Caco-2 (cell line): ENCODE data around the gene GTF3C5. TPM values are rescaled to one million over a fixed set of nuclear protein-coding genes. Genes with fewer than 3 reads are reported as not detected.

ENCODE experiments used
- BruUV-seq: library from RNA; stranded (reverse); fragments of 400-500 nt; replicated peaks from 2 replicates; lab custom pipeline; 2021; lab: Mats Ljungman, UMichigan
- CTCF ChIA-PET: fragments of 300-600 bp; sonication (Branson Sonifier 250); formaldehyde crosslinking; loops from one replicate; lab custom pipeline; 2022; ENCODE audit warnings: antibody characterized with exemption; lab: Charles Lee
- POLR2A ChIA-PET: fragments of 300-600 bp; sonication (Branson Sonifier 250); formaldehyde crosslinking; loops from one replicate; lab custom pipeline; 2022; ENCODE audit warnings: antibody characterized with exemption; lab: Charles Lee
- DNase-seq, 2 experiments: peaks; one replicate each; pipeline versions ENCODE4 v3.0.0 to v3.0.0-alpha.2; 2020 to 2022
- H3K27me3 ChIP-seq: replicated peaks from 2 replicates; pipeline ENCODE4 v1.6.0; 2011; ENCODE audit warnings: low read length; ENCODE audit not compliant: control insufficient read depth, insufficient read depth
- H3K36me3 ChIP-seq: 2 replicates; pipeline ENCODE4 v1.5.1; 2011; ENCODE audit warnings: low read length; ENCODE audit not compliant: control insufficient read depth, insufficient read depth
- H3K4me1 ChIP-seq: fragments of 250-450 bp; sonication (Bioruptor Pico); 2 replicates; pipeline ENCODE4 v1.5.1; 2020; ENCODE audit warnings: mild to moderate bottlenecking
- H3K4me3 ChIP-seq: 2 replicates; pipeline ENCODE4 v1.5.1; 2011; ENCODE audit warnings: low read depth, mild to moderate bottlenecking, control low read depth, low read length
- H3K9me3 ChIP-seq: fragments of 250-450 bp; sonication (Bioruptor Pico); 2 replicates; pipeline ENCODE4 v1.5.1; 2020; ENCODE audit warnings: mild to moderate bottlenecking, moderate library complexity
- H3K27ac Mint-ChIP-seq: one replicate; pipeline ENCODE4 v1.8.0; 2022; ENCODE audit warnings: mixed read lengths; ENCODE audit not compliant: unreplicated experiment
- H3K27me3 Mint-ChIP-seq: one replicate; pipeline ENCODE4 v1.8.0; 2022; ENCODE audit warnings: mixed read lengths; ENCODE audit not compliant: insufficient read depth, unreplicated experiment
- H3K36me3 Mint-ChIP-seq: one replicate; pipeline ENCODE4 v1.8.0; 2022; ENCODE audit warnings: mild to moderate bottlenecking, mixed read lengths; ENCODE audit not compliant: insufficient read depth, unreplicated experiment
- H3K4me1 Mint-ChIP-seq: one replicate; pipeline ENCODE4 v1.8.0; 2022; ENCODE audit warnings: low read depth, mixed read lengths; ENCODE audit not compliant: unreplicated experiment
- H3K4me3 Mint-ChIP-seq: one replicate; pipeline ENCODE4 v1.8.0; 2022; ENCODE audit warnings: mild to moderate bottlenecking, moderate library complexity, mixed read lengths; ENCODE audit not compliant: unreplicated experiment
- H3K9me3 Mint-ChIP-seq: one replicate; pipeline ENCODE4 v1.8.0; 2022; ENCODE audit warnings: mixed read lengths; ENCODE audit not compliant: unreplicated experiment
- CTCF ChIP-seq, 2 experiments: fragments of 200-600 bp in 1 of 2; IDR thresholded peaks; 1 replicate in 1 of 2; 2 replicates in 1 of 2; pipeline versions ENCODE4 v1.5.1 to v1.8.0; 2011 to 2022; ENCODE audit warnings: antibody characterized with exemption in 1 of 2, control low read depth in 1 of 2, inconsistent platforms in 1 of 2, low read depth in 1 of 2, low read length in 1 of 2, mild to moderate bottlenecking in 1 of 2, moderate library complexity in 1 of 2; ENCODE audit not compliant: insufficient read depth in 1 of 2, severe bottlenecking in 1 of 2, unreplicated experiment in 1 of 2
- intact Hi-C: fragments of 100-400 bp; cut with micrococcal nuclease; formaldehyde crosslinking; loops from one replicate; pipeline ENCODE4 v1.10.0; 2022; ENCODE audit not compliant: unreplicated experiment
- total RNA-seq: library from RNA; stranded (reverse); gene quantifications from 2 replicates; pipeline ENCODE4 v1.2.3, GENCODE V29; 2022

GTF3C5 gene
- total RNA-seq, 1 experiment from 2014 or later = 73.1 TPM

- H3K4me3 Mint-ChIP-seq = no peak overlapping the region
- no peaks in the 10 kb centered on the region for H3K4me1 Mint-ChIP-seq
- no peak for TF ChIP-seq CTCF (IDR thresholded peaks at IDR 0.05; ENCODE audit: insufficient read depth in 1 of 2, low read depth in 1 of 2, low read length in 1 of 2, severe bottlenecking in 1 of 2, unreplicated experiment in 1 of 2)
- Histone ChIP-seq H3K4me1 (no peaks in the 10 kb centered on the region), H3K27me3 (no peaks in the 10 kb centered on the region), H3K36me3 (no peaks in the 10 kb centered on the region), H3K4me3 (no peak overlapping the region), H3K9me3 (peaks cover 3% of the 10 kb centered on the region)
- POLR2A ChIA-PET = no interaction called here
- no TSS peak for BruUV-seq
- H3K27ac Mint-ChIP-seq = no peak overlapping the region
- CTCF ChIA-PET = interaction anchor here (1.3 kb wide), 1 partner anchor 16 kb away, joined by 6 read pairs; no protein-coding TSS in a partner anchor
- intact Hi-C loops = no loop called here
- no peaks in the 10 kb centered on the region for H3K9me3 Mint-ChIP-seq
- no peaks in the 10 kb centered on the region for H3K36me3 Mint-ChIP-seq
- no peak for DNase-seq
- H3K27me3 Mint-ChIP-seq = peaks cover 12% of the 10 kb centered on the region
Observed at GRCh38 chr9:133005957-133006356, 24.8 kb upstream of the GTF3C5 start.

- Mint-ChIP-seq H3K9me3 (no peaks in the 10 kb centered on the region), H3K36me3 (no peaks in the 10 kb centered on the region), H3K4me3 (no peak overlapping the region), H3K27me3 (peaks cover 16% of the 10 kb centered on the region), H3K4me1 (no peaks in the 10 kb centered on the region), H3K27ac (no peak overlapping the region)
- TF ChIP-seq CTCF (IDR thresholded peaks at IDR 0.05; ENCODE audit: insufficient read depth in 1 of 2, low read depth in 1 of 2, low read length in 1 of 2, severe bottlenecking in 1 of 2, unreplicated experiment in 1 of 2) = no peak
- Histone ChIP-seq H3K36me3 (no peaks in the 10 kb centered on the region), H3K4me3 (no peak overlapping the region), H3K4me1 (no peaks in the 10 kb centered on the region), H3K9me3 (peaks cover 3% of the 10 kb centered on the region), H3K27me3 (no peaks in the 10 kb centered on the region)
- no TSS peak for BruUV-seq
- intact Hi-C loops = no loop called here
- ChIA-PET CTCF (no interaction called here), POLR2A (no interaction called here)
- no peak for DNase-seq
Observed at GRCh38 chr9:133006731-133007352, 24.0 kb upstream of the GTF3C5 start.

- H3K4me1 ChIP-seq = no peaks in the 10 kb centered on the region
- no peaks in the 10 kb centered on the region for H3K27me3 ChIP-seq
- no peaks in the 10 kb centered on the region for H3K9me3 Mint-ChIP-seq
- no peak overlapping the region for H3K4me3 ChIP-seq
- no peak overlapping the region for H3K4me3 Mint-ChIP-seq
- H3K36me3 ChIP-seq = no peaks in the 10 kb centered on the region
- DNase-seq = no peak
- H3K27ac Mint-ChIP-seq = no peak overlapping the region
- no peak for TF ChIP-seq CTCF (IDR thresholded peaks at IDR 0.05; ENCODE audit: insufficient read depth in 1 of 2, low read depth in 1 of 2, low read length in 1 of 2, severe bottlenecking in 1 of 2, unreplicated experiment in 1 of 2)
- peaks cover 16% of the 10 kb centered on the region for H3K27me3 Mint-ChIP-seq
- intact Hi-C loops = no loop called here
- no peaks in the 10 kb centered on the region for H3K4me1 Mint-ChIP-seq
- ChIA-PET CTCF (no interaction called here), POLR2A (no interaction called here)
- peaks cover 3% of the 10 kb centered on the region for H3K9me3 ChIP-seq
- no TSS peak for BruUV-seq
- H3K36me3 Mint-ChIP-seq = no peaks in the 10 kb centered on the region
Observed at GRCh38 chr9:133008406-133008805, 22.4 kb upstream of the GTF3C5 start.
